SIG-M5 treated with dmso at 0.1 percent for 504 hours (cell line): ENCODE measurements around the gene MNT.

Experiments
- DNase-seq: peaks from one replicate; lab custom pipeline; 2025; ENCODE audit not compliant: unreplicated experiment; lab: John Stamatoyannopoulos, UW

MNT gene

DNA sequence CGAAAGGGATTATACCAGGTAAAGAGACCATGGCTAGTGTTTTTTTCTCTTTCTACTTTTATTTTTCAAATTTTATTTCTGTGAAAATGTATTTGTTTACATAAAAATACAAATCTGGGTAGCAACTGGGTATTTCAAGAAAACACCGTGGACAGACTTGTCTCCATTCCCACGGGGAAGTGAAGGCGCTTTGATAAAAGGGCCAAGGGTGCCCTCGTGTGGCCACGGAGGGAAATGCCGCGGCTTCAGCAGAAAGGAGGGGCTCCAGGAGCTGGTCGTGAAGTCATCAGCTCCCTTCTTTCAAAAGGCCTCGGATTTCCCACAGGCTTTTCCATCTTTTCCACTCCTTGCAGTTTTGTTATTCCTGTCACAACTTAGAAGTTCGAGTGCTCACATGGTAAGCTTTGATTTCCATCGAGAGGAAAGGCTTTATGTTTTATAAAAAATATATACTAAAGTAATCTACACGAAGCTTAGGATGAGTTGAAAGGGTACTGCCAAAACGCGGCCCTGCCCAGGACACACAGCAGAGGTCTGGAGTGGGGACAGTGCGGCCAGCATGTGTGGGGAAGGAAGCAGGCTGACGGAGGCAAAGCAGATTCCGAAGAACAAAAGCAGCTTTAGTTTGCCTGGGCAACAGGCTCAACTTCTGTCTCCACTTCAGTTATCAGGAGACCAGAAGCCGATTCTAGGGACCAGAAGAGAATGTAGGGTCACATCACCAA, 15.3 kb upstream of the MNT start:
- DNase-seq: peak; percentile 66

- no peak for DNase-seq
Measured at GRCh38 chr17:2415081-2415480, 14.2 kb upstream of the MNT start.

DNA sequence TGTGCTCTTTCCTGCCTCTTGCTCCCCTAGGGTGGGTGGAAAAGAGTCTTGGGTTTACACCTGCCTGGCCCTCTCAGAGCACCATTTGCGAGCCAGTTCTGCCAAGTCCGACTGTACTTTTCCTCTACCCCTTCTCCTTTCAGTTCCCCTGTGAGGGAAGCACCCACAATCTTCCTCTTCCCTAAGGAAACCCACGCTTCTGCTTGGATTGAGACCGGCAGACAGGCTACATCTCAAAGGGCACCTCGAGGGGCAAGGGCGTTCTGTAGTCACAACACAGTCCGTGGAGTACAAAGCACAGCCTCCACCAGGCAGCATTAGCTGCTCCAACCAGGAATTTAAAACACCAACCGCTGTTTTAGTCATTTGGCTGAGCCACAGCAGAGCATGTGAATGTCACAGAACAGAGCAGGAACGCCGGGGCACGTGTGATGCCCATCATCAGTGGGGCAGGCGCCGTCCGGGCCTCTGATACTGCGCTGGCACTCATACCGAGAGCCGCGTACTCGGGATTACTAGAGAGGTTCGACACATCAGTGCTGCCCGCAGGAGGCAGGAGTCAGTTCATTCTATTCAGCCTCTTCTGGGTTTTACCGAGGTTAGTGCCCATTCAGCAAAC, 13.7 kb upstream of the MNT start:
- DNase-seq: no peak

DNA sequence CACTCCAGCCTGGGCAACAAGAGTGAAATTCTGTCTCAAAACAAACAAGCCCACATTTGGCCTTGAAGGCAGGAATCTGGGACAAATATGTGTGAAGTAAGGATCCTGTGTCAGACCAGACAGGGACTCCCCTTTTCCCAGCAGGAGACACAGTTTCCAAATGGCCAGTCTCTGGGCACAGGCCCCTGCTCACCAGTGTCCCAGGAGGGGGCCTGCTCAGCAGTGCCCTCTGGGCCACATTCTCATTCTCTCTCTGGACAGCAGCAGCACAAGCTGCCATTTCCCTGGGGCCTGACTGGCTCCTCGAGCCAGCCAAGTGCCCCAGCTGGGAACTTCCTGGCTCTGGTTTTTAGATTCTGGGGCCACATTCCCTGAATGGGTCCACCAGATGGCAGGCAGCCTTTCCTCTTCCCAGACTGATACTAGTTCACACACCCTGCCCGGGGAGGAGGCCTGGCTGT, 11.7 kb upstream of the MNT start:
- DNase-seq: no peak

GRCh38 chr17:2410951-2411350, 10.1 kb upstream of the MNT start:
- no peak for DNase-seq

GRCh38 chr17:2406903-2407790, 6.3 kb upstream of the MNT start:
- DNase-seq: peak; percentile 32

DNA sequence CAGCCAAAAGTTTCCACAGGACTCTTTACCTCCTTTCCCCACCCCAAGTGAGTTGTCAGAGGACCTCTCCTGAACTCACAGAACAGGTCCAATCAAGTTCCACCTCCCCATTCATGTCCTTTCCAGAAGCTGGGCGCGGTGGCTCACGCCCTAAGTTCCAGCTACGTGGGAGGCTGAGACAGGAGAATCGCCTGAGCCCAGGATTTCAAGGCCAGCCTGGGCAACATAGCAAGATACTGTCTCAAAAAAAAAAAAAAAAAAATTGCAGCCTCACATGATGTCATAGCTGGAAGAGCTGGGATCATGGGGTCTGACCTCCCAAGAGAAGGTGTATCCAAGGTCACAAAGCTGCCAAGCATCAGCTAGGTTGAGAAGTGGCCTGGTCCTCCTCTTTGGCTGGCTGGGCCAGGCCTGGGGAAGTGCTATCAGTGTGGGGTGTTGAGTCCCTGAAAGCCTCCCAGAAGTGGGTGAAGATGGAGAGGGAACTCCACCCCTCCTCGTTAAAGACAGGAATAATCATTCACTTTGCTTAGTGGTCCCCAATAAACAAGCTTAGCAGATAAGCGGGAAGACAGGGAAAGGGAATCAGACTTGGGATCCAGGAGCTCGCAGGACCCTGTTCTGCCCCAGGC, 5.5 kb upstream of the MNT start:
- DNase-seq: no peak

DNA sequence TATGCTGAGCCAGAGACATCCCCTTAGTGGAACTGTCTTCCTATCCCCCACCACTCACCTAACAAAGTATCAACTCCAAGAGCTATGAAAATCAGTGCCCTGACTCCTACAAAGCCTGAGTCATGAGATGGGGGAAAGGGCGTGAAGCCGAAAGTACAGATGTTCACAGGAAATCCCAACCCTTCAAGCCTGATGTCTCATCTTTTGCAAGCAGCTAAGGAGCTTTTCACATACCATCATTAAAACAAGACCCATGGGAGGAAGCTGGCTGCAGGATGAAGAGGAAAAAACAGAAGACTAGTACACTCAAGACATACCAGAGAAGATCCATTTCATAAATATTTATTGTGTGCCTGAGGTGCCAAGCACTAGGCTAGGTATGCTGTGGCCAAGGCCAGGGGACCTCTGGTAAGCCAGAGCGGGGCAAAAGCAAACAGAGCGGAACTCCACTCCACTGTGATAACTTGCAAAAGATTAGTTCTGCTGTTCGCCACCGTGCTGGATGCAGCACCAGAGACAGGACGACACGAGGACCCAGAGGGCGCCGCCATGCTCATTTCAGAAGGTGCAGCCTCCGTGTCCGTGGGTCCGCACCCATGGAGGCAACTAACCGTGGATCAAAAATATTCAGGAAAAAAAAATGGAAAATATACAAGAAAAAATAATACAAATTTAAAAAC, 4.5 kb upstream of the MNT start:
- DNase-seq: no peak

DNA sequence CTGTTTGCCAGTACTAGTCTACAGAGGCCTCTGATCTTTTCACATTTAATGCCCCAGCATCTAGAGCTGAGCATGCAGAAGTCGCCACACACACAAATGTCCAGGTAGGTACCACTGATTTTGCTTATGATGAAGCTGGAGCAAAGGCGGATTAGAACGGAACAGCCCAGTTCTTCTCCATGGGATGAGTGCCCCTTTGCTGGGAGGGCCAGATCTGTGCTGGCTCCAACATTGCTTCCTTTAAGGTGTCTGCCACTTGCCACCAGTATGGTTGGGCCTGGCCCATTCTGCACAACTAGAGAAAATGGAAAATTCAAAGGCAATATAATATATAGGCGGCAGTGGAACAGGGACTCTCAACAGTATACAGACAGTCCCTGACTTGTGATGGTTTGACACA, 2.2 kb upstream of the MNT start:
- no peak for DNase-seq

GRCh38 chr17:2402544-2402943, 1.7 kb upstream of the MNT start:
- no peak for DNase-seq

DNA sequence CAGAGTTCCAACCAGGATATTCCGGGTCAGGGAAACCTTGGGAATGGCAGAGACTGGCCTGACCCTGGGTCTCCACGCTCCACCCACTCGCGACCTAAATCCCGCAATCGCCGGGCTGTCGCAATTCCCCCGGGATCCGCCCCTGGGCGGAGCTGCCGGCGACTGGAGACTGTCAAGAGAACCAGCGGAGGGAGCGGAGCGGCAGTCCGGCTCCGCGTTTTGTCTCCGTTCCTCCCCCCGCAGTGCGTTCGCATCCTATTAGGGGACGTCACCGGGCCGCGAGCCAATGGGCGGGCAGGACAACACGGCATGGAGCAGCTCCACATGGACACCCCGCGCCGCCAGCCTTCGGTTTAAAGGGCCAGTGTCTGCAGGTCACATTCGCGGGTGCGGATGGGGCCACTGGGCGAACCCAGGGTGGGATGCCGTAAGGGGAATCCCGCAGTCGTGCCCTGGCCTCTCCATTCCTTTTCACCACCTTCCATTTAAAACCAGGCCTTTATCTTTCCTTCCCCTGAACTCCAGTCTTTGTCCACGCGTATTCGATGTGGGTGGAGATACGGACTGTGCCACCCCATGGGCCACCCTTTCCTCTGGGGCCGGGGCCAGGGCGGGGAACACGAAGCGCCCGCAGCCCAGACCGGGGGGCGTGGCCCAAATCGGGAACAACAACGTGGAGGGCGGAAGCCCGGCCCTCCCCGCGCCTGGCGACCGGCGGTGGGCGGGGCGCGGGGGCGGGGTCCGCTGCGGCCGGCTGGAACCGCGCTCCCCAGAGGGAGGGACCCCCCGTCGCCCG, 764 bp upstream of the MNT start:
- peak; percentile 97 for DNase-seq

DNA sequence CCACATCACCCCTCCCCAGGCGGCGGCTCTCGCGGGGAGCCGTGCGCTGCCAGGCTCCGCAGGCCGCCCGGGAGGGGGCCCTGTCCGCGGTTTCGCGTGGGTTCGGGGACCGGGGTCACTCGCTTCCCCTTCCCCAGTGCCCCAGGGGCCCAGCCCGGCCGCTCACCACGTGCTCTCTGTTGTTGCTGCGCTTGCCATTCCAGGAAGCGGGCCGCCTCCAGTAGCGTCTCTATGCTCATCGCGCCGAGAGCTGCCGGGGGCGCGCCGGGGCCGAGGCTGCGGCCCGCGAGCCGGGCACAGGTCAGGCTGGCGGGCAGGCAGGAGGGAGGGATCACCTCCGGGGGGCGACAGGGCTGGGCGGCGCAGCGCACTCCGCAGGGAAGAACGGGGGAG, 390 bp downstream of the MNT start:
- DNase-seq: peak; percentile 62

DNA sequence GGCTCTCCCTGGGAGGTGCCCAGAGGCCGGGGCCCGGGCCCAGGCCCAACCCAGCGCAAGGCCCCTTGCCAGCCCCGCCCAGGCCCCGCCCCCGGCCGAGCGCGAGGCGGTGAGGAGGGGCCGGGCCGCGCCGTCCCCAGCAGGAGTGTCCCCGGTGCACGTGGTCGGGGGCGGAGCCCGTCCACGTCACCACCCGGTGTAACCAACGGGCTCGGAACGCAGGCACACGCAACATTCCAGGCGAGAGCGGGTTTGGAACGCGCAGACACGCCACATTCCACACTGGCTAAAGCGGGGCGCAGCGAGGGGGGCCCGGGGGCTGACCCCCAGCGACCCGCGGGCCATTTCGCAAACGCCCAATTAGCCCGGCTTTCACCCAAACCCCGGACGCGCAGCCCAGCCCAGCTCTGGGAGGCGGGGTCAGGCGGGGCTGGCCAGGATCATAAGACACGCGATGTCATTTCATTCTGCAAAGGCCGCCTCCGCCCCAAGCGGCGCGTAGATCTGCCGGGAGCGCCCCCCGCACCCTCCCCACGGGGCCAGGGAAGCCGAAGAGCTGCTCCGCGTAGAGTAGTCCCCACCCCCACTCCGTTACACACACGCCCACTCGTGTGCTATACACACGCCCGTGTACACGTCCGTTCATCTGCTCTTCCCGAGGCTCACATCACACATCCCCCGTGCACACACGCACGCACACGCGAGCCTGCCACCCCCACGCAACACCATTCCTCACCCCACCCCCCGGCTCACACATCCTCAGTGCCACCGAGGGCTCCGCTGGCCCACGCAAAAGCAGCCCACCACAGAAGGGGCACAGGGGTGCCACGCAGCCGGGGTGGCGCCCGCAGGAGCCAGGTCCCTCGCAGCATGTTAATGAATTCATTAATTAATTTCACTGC, 1.0 kb downstream of the MNT start:
- DNase-seq: peak; percentile 92

GRCh38 chr17:2398655-2399571, 1.9 kb downstream of the MNT start:
- peak; percentile 79 for DNase-seq

GRCh38 chr17:2398182-2398581, 2.7 kb downstream of the MNT start:
- DNase-seq: no peak

GRCh38 chr17:2397247-2398171, 3.4 kb downstream of the MNT start:
- DNase-seq: no peak
